ENCODE results near the gene C19orf67. TPM values are rescaled to one million over a fixed set of nuclear protein-coding genes. Genes with fewer than 3 reads are reported as not detected.
A peak's percentile ranks its signal among the peaks of the same experiment; 100 is the strongest.

Gene C19orf67
- total RNA-seq, 4 donors from 2014 or later: not detected

- 37% methylated on average over 12 to 18 of the region's 19 CpGs for WGBS, 2 donors
- intact Hi-C loops (cut with DNase I): no loop called here
- Histone ChIP-seq H3K4me1 (peaks cover 16 to 45% of the 10 kb centered on the region in 2 donors), H3K9me3 (no peaks in the 10 kb centered on the region), H3K27ac (peak within 1 kb of the TSS; percentile 68 to 87 (median 86)), H3K27me3 (no peaks in the 10 kb centered on the region), H3K36me3 (no peaks in the 10 kb centered on the region), H3K4me3 (replicated peaks in 1 of 3) (peak within 1 kb of the TSS in 2 of 3 donors; percentile 34 to 40)
- TF ChIP-seq POLR2A (IDR thresholded peaks at IDR 0.05) (no peak), CTCF (IDR thresholded peaks at IDR 0.05) (peak in 4 of 6 experiments; percentile 19 to 38 (median 28))
- DNase-seq: peak; percentile 95 to 96
Measured at GRCh38 chr19:14061751-14062557, 23.6 kb downstream of the C19orf67 start, which contains the start of gene PALM3. TSS of gene PALM3 (minus strand) at chr19:14062076. CDS start at chr19:14061980, 96 bp downstream.

DNA sequence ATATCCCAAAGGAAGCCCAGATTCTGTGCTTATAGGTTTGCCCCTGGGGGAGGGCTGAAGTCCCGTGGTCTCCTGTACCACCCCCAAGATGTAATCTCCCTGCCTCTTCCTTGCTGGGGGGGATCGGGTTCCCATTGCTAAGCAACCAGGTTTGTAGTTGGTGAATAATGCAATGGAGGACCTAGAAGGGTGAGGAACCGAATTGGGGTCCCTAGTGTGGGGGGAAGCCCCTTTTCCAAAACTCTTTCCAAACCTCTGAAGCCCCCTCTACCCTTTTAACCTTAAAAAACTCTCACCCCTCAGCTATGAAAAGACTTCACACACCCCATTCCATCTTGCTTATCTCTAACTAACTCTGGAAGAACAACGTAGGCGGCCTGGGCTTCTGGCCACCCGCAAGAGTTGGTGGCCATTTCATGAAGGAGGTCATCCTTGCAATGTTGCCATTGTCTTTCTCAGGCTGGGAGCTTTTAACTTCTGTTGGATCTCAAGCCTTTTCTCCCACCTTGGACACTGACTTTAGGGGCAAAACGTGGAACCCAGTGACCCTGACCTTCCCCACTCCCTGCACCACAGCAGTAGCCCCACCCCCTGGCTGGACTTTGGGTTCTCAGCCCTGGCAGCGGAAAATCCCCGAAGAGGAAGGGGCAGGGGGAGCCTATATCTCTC lies 24.4 kb downstream of the C19orf67 start:
- WGBS, 2 donors: 54 to 61% methylated on average over 9 of the region's 9 CpGs
- intact Hi-C loops (cut with DNase I): no loop called here
- no peaks in the 10 kb centered on the region for H3K27me3 ChIP-seq
- peaks cover 16 to 45% of the 10 kb centered on the region in 2 donors for H3K4me1 ChIP-seq
- H3K4me3 ChIP-seq (replicated peaks in 1 of 3): peak overlapping the region in 2 of 3 donors; percentile 34 to 40
- no peaks in the 10 kb centered on the region for H3K9me3 ChIP-seq
- no peak for TF ChIP-seq POLR2A (IDR thresholded peaks at IDR 0.05)
- no peak for TF ChIP-seq CTCF (IDR thresholded peaks at IDR 0.05)
- peak overlapping the region; percentile 68 to 87 (median 86) for H3K27ac ChIP-seq
- peak; percentile 35 to 47 for DNase-seq
- no peaks in the 10 kb centered on the region for H3K36me3 ChIP-seq

- H3K27me3 ChIP-seq: no peaks in the 10 kb centered on the region
- intact Hi-C loops (cut with DNase I): no loop called here
- no peaks in the 10 kb centered on the region for H3K9me3 ChIP-seq
- no peaks in the 10 kb centered on the region for H3K36me3 ChIP-seq
- 47 to 62% methylated on average over 8 of the region's 8 CpGs for WGBS, 2 donors
- no peak overlapping the region for H3K4me3 ChIP-seq (replicated peaks in 1 of 3)
- no peak for DNase-seq
- peaks cover 16 to 45% of the 10 kb centered on the region in 2 donors for H3K4me1 ChIP-seq
- no peak overlapping the region for H3K27ac ChIP-seq
- TF ChIP-seq POLR2A (IDR thresholded peaks at IDR 0.05) (no peak), CTCF (IDR thresholded peaks at IDR 0.05) (no peak)
Measured at GRCh38 chr19:14059652-14060155, 25.9 kb downstream of the C19orf67 start.

- no peaks in the 10 kb centered on the region for H3K9me3 ChIP-seq
- TF ChIP-seq POLR2A (IDR thresholded peaks at IDR 0.05) (no peak), CTCF (IDR thresholded peaks at IDR 0.05) (peak in 2 of 6 experiments; percentile 24 to 47)
- H3K4me1 ChIP-seq: peaks cover 16 to 45% of the 10 kb centered on the region in 2 donors
- H3K27me3 ChIP-seq: no peaks in the 10 kb centered on the region
- no peak overlapping the region for H3K27ac ChIP-seq
- no peak for DNase-seq
- intact Hi-C loops (cut with DNase I): no loop called here
- 36 to 61% methylated on average over 8 to 15 of the region's 15 CpGs for WGBS, 2 donors
- no peak overlapping the region for H3K4me3 ChIP-seq (replicated peaks in 1 of 3)
- H3K36me3 ChIP-seq: no peaks in the 10 kb centered on the region
Measured at GRCh38 chr19:14059093-14059480, 26.5 kb downstream of the C19orf67 start.
